ENCODE data around the gene ENTPD8.

ENTPD8 gene

GRCh38 chr9:137487454-137488326 lies 46.5 kb upstream of the ENTPD8 start:
- Histone ChIP-seq H3K36me3 (replicated peaks; ENCODE audit: low read depth, low read length) (no peaks in the 10 kb centered on the region), H3K9me3 (ENCODE audit: insufficient read depth, low read length) (no peaks in the 10 kb centered on the region), H3K27ac (ENCODE audit: low read length) (no peak overlapping the region), H3K4me3 (ENCODE audit: low read length) (no peak overlapping the region), H2AFZ (ENCODE audit: low read depth, low read length) (no peak overlapping the region), H3K79me2 (ENCODE audit: low read length) (no peaks in the 10 kb centered on the region), H3K9ac (ENCODE audit: low read length) (no peak overlapping the region), H3K4me1 (ENCODE audit: low read length) (no peaks in the 10 kb centered on the region), H3K27me3 (ENCODE audit: low read depth, low read length) (no peaks in the 10 kb centered on the region), H3K4me2 (ENCODE audit: low read length) (no peak overlapping the region), H4K20me1 (ENCODE audit: insufficient read depth, low read length) (no peaks in the 10 kb centered on the region)
- TF ChIP-seq EZH2phosphoT487 (IDR thresholded peaks at IDR 0.05; ENCODE audit: low read depth) (no peak), CTCF (IDR thresholded peaks at IDR 0.05; ENCODE audit: low read depth, low read length) (no peak)

GRCh38 chr9:137486545-137487453 lies 45.6 kb upstream of the ENTPD8 start:
- Histone ChIP-seq H3K9ac (ENCODE audit: low read length) (no peak overlapping the region), H3K4me3 (ENCODE audit: low read length) (no peak overlapping the region), H4K20me1 (ENCODE audit: insufficient read depth, low read length) (no peaks in the 10 kb centered on the region), H3K4me2 (ENCODE audit: low read length) (no peak overlapping the region), H3K9me3 (ENCODE audit: insufficient read depth, low read length) (no peaks in the 10 kb centered on the region), H3K36me3 (replicated peaks; ENCODE audit: low read depth, low read length) (no peaks in the 10 kb centered on the region), H2AFZ (ENCODE audit: low read depth, low read length) (no peak overlapping the region), H3K4me1 (ENCODE audit: low read length) (no peaks in the 10 kb centered on the region), H3K27me3 (ENCODE audit: low read depth, low read length) (no peaks in the 10 kb centered on the region), H3K79me2 (ENCODE audit: low read length) (no peaks in the 10 kb centered on the region), H3K27ac (ENCODE audit: low read length) (no peak overlapping the region)
- no peak for TF ChIP-seq CTCF (IDR thresholded peaks at IDR 0.05; ENCODE audit: low read depth, low read length)
- TF ChIP-seq EZH2phosphoT487 (IDR thresholded peaks at IDR 0.05; ENCODE audit: low read depth): no peak

DNA sequence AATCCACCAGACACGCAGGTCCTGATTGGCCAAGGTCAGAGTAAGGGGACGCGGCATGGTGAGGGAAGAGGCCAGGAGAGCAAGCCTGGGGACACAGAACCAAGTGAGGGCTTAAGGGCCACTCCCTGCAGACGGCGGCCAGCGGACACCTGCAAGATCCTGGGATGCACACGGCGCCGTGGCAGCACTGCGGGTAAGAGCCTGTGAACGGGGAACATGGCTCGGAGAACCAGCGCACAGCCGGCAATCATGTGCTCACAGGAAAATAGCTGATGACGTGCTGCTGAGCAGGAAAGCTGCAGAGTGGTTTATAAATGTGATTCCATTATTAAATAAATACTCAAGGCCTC lies 45.0 kb upstream of the ENTPD8 start:
- TF ChIP-seq EZH2phosphoT487 (IDR thresholded peaks at IDR 0.05; ENCODE audit: low read depth) (no peak), CTCF (IDR thresholded peaks at IDR 0.05; ENCODE audit: low read depth, low read length) (no peak)
- no peak overlapping the region for H2AFZ ChIP-seq (ENCODE audit: low read depth, low read length)
- no peaks in the 10 kb centered on the region for H3K9me3 ChIP-seq (ENCODE audit: insufficient read depth, low read length)
- H3K4me2 ChIP-seq (ENCODE audit: low read length): no peak overlapping the region
- H3K9ac ChIP-seq (ENCODE audit: low read length): no peak overlapping the region
- H3K4me1 ChIP-seq (ENCODE audit: low read length): no peaks in the 10 kb centered on the region
- no peak overlapping the region for H3K4me3 ChIP-seq (ENCODE audit: low read length)
- H3K36me3 ChIP-seq (replicated peaks; ENCODE audit: low read depth, low read length): no peaks in the 10 kb centered on the region
- H3K27me3 ChIP-seq (ENCODE audit: low read depth, low read length): no peaks in the 10 kb centered on the region
- H4K20me1 ChIP-seq (ENCODE audit: insufficient read depth, low read length): no peaks in the 10 kb centered on the region
- H3K27ac ChIP-seq (ENCODE audit: low read length): no peak overlapping the region
- H3K79me2 ChIP-seq (ENCODE audit: low read length): no peaks in the 10 kb centered on the region
